Nephron (organoid): ENCODE measurements around the gene NKAIN1.

Source experiments
- H3K27ac Mint-ChIP-seq, 3 experiments: 2 replicates each; pipeline ENCODE4 v1.8.0; 2020; ENCODE audit warnings: mixed read lengths in 3 of 3, mild to moderate bottlenecking in 2 of 3, moderate library complexity in 1 of 3
- H3K27me3 Mint-ChIP-seq: 2 replicates; pipeline ENCODE4 v1.8.0; 2021; ENCODE audit warnings: low read depth, mild to moderate bottlenecking, moderate library complexity, mixed read lengths
- H3K36me3 Mint-ChIP-seq: 2 replicates; pipeline ENCODE4 v1.8.0; 2020; ENCODE audit warnings: low read depth, mixed read lengths
- H3K4me1 Mint-ChIP-seq: 2 replicates; pipeline ENCODE4 v1.8.0; 2020; ENCODE audit warnings: mixed read lengths
- H3K4me3 Mint-ChIP-seq, 3 experiments: 2 replicates each; pipeline ENCODE4 v1.8.0; 2020; ENCODE audit warnings: mild to moderate bottlenecking in 3 of 3, mixed read lengths in 3 of 3, moderate library complexity in 2 of 3
- H3K9me3 Mint-ChIP-seq: 2 replicates; pipeline ENCODE4 v1.8.0; 2020; ENCODE audit warnings: mixed read lengths
- TF ChIP-seq, protein P1 (sequence below), 3 experiments: fragments of 200-600 bp; sonication (generic); IDR thresholded peaks; one replicate each; pipeline ENCODE4 v1.5.0; 2021; ENCODE audit warnings: antibody characterized with exemption in 3 of 3; ENCODE audit not compliant: unreplicated experiment in 3 of 3

NKAIN1 gene

DNA sequence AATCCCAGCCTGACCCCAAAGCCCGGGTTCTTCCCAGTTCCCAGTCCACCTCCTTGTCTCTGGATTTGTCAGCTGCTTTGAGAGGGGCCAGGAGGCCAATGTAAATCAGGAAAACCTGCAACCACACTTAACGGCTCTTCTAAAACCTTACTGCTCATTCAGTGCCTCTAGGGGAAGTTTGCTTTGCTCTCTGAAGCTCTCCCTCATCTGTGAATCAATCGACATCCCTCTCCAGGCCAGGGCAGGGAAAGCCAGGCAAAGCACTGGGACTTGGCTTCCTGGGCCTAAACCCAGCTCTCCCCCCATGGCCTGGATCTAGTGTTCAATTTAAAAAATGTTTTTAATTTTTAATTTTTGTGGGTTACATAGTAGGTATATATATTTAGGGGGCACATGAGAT, 9.3 kb downstream of the NKAIN1 start:
- TF ChIP-seq, protein P1, sequence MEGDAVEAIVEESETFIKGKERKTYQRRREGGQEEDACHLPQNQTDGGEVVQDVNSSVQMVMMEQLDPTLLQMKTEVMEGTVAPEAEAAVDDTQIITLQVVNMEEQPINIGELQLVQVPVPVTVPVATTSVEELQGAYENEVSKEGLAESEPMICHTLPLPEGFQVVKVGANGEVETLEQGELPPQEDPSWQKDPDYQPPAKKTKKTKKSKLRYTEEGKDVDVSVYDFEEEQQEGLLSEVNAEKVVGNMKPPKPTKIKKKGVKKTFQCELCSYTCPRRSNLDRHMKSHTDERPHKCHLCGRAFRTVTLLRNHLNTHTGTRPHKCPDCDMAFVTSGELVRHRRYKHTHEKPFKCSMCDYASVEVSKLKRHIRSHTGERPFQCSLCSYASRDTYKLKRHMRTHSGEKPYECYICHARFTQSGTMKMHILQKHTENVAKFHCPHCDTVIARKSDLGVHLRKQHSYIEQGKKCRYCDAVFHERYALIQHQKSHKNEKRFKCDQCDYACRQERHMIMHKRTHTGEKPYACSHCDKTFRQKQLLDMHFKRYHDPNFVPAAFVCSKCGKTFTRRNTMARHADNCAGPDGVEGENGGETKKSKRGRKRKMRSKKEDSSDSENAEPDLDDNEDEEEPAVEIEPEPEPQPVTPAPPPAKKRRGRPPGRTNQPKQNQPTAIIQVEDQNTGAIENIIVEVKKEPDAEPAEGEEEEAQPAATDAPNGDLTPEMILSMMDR (IDR thresholded peaks at IDR 0.05; ENCODE audit: unreplicated experiment in 3 of 3) = no peak
- no peaks in the 10 kb centered on the region for H3K9me3 Mint-ChIP-seq
- H3K4me1 Mint-ChIP-seq = no peaks in the 10 kb centered on the region
- peaks cover 6% of the 10 kb centered on the region for H3K27me3 Mint-ChIP-seq
- no peaks in the 10 kb centered on the region for H3K36me3 Mint-ChIP-seq
- H3K27ac Mint-ChIP-seq = no peak overlapping the region
- no peak overlapping the region for H3K4me3 Mint-ChIP-seq

DNA sequence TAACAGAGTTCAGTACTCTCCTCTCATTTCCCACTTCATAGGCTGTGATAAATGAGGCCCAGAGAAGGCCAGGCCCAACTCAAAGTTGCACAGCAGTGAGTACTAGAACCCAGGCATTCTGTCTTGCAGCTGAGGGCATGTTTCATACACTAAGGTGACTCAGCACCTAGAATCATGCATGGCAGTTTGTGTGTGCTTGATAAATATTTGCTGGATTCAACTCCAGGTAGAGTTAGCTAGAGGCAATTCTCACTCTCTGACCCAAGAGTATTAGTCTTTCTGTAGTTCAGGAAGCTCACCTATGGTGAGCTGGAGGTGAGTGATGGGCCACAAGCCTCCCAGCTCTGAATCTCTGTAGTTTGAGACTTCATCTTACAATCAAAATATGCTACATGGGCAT, 10.7 kb downstream of the NKAIN1 start:
- TF ChIP-seq, protein P1 (IDR thresholded peaks at IDR 0.05; ENCODE audit: unreplicated experiment in 3 of 3) = no peak
- peaks cover 5% of the 10 kb centered on the region for H3K4me1 Mint-ChIP-seq
- H3K27ac Mint-ChIP-seq = no peak overlapping the region
- no peaks in the 10 kb centered on the region for H3K36me3 Mint-ChIP-seq
- H3K27me3 Mint-ChIP-seq = no peaks in the 10 kb centered on the region
- H3K9me3 Mint-ChIP-seq = no peaks in the 10 kb centered on the region
- H3K4me3 Mint-ChIP-seq = no peak overlapping the region

DNA sequence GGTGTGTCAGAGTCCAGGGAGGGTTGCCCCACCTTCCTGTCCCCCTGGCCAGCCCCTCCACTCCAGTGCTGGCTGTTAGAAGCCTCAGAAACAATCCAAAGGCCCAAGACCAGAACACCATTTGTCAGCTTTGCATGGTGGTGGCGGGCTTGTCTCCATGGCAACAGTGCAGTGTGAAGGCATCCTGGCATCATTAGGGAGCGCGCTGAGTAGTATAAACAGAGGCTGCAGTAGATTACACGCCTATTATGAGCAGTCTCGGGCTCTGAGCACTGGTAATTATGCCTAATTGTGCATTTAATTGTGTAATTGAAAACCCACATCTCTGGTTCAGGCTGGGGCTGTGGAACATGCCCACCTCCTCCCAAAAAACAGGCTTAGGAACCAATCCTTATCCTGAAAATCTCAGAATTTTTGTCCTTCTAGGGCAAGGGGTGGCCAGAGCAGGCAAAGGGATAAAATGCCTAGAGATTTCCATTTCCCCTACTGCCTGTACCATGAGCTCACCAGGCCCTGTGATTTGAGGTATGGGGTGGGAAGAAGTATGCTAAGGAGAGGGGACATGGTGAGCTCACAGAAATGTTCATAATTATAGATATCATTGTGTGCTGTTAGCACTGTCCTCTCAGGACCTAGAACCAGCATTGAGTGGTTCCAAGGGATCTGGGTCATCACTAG, 11.7 kb downstream of the NKAIN1 start:
- Mint-ChIP-seq H3K27ac (no peak overlapping the region), H3K36me3 (no peaks in the 10 kb centered on the region), H3K4me1 (peaks cover 9% of the 10 kb centered on the region), H3K9me3 (no peaks in the 10 kb centered on the region), H3K27me3 (no peaks in the 10 kb centered on the region), H3K4me3 (no peak overlapping the region)
- TF ChIP-seq, protein P1 (IDR thresholded peaks at IDR 0.05; ENCODE audit: unreplicated experiment in 3 of 3) = no peak

GRCh38 chr1:31224068-31224467, 15.6 kb downstream of the NKAIN1 start:
- H3K27me3 Mint-ChIP-seq = peaks cover 1% of the 10 kb centered on the region
- no peaks in the 10 kb centered on the region for H3K36me3 Mint-ChIP-seq
- H3K4me3 Mint-ChIP-seq = no peak overlapping the region
- H3K27ac Mint-ChIP-seq = no peak overlapping the region
- no peaks in the 10 kb centered on the region for H3K9me3 Mint-ChIP-seq
- peaks cover 9% of the 10 kb centered on the region for H3K4me1 Mint-ChIP-seq
- TF ChIP-seq, protein P1 (IDR thresholded peaks at IDR 0.05; ENCODE audit: unreplicated experiment in 3 of 3) = no peak

DNA sequence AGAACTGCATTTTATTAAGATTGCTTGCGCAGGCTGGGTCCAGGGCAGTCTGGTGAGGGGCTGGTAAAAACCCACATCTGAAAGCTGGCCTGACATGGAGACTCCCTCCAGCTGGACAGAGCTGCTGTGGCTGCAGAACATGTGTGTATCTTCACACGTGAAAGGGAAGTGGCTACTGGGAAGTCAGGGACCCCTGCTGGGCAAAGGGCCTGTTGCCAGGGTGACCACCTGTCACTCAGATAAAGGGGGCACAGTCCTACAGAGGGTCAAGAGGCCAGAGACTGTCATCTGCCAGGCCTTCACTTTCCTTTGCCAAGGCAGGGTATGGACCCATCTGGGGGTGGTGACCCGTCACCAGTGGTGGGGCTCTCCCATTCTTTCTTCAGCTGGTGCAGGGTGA, 17.5 kb downstream of the NKAIN1 start:
- Mint-ChIP-seq H3K9me3 (no peaks in the 10 kb centered on the region), H3K4me1 (peaks cover 14% of the 10 kb centered on the region), H3K27me3 (peaks cover 4% of the 10 kb centered on the region), H3K4me3 (no peak overlapping the region), H3K36me3 (no peaks in the 10 kb centered on the region), H3K27ac (no peak overlapping the region)
- TF ChIP-seq, protein P1 (IDR thresholded peaks at IDR 0.05; ENCODE audit: unreplicated experiment in 3 of 3) = no peak

GRCh38 chr1:31221072-31221471, 18.6 kb downstream of the NKAIN1 start:
- no peak overlapping the region for H3K4me3 Mint-ChIP-seq
- H3K9me3 Mint-ChIP-seq = no peaks in the 10 kb centered on the region
- H3K36me3 Mint-ChIP-seq = no peaks in the 10 kb centered on the region

More at GRCh38 chr1:31221072-31221471, 18.6 kb downstream of the NKAIN1 start:
- TF ChIP-seq, protein P1 (IDR thresholded peaks at IDR 0.05; ENCODE audit: unreplicated experiment in 3 of 3) = no peak
- Mint-ChIP-seq H3K4me1 (peaks cover 17% of the 10 kb centered on the region), H3K27ac (peak overlapping the region in 1 of 3 experiments; percentile 55), H3K27me3 (peaks cover 4% of the 10 kb centered on the region)
